H9 (cell line): Measurements from ENCODE around the gene COL23A1. TPM values are rescaled to one million over a fixed set of nuclear protein-coding genes. Genes with fewer than 3 reads are reported as not detected.

Experiments used
- DNase-seq: peaks from one replicate; pipeline ENCODE4 v3.0.0-alpha.2; 2017
- H2AFZ ChIP-seq: one replicate; pipeline ENCODE4 v1.6.1; 2013; ENCODE audit warnings: mild to moderate bottlenecking, low read length, control low read depth, moderate library complexity
- H2AK5ac ChIP-seq: 2 replicates; pipeline ENCODE4 v1.6.1; 2013; ENCODE audit warnings: low read length, control low read depth, mixed read lengths; ENCODE audit not compliant: insufficient read length
- H2BK120ac ChIP-seq: one replicate; pipeline ENCODE4 v1.6.1; 2013; ENCODE audit warnings: low read depth, mild to moderate bottlenecking, low read length, control low read depth, inconsistent platforms; ENCODE audit not compliant: poor library complexity, severe bottlenecking
- H2BK12ac ChIP-seq: 2 replicates; pipeline ENCODE4 v1.6.1; 2013; ENCODE audit warnings: low read length, control low read depth, mixed read lengths, low read depth; ENCODE audit not compliant: insufficient read length
- H2BK15ac ChIP-seq: 2 replicates; pipeline ENCODE4 v1.6.1; 2013; ENCODE audit warnings: low read depth, low read length, control low read depth
- H2BK20ac ChIP-seq: one replicate; pipeline ENCODE4 v1.6.1; 2013; ENCODE audit warnings: low read depth, mild to moderate bottlenecking, low read length, control low read depth, inconsistent platforms; ENCODE audit not compliant: poor library complexity, severe bottlenecking
- H2BK5ac ChIP-seq: 2 replicates; pipeline ENCODE4 v1.6.1; 2013; ENCODE audit warnings: low read length, control low read depth, mixed read lengths; ENCODE audit not compliant: insufficient read length
- H3K14ac ChIP-seq: 2 replicates; pipeline ENCODE4 v1.6.1; 2013; ENCODE audit warnings: low read length, control low read depth; ENCODE audit not compliant: insufficient read depth
- H3K18ac ChIP-seq: 2 replicates; pipeline ENCODE4 v1.6.1; 2013; ENCODE audit warnings: low read depth, mild to moderate bottlenecking, mixed read lengths, low read length, control low read depth; ENCODE audit not compliant: insufficient read length
- H3K23ac ChIP-seq: 2 replicates; pipeline ENCODE4 v1.6.1; 2013; ENCODE audit warnings: low read length, control low read depth, mixed read lengths, low read depth; ENCODE audit not compliant: insufficient read length
- H3K23me2 ChIP-seq: 2 replicates; pipeline ENCODE4 v1.6.1; 2013; ENCODE audit warnings: low read depth, mild to moderate bottlenecking, mixed read lengths, low read length, control low read depth; ENCODE audit not compliant: insufficient read length, poor library complexity, severe bottlenecking
- H3K27ac ChIP-seq: 2 replicates; pipeline ENCODE4 v1.5.1; 2013; ENCODE audit warnings: low read length, control low read depth, mixed read lengths, low read depth; ENCODE audit not compliant: insufficient read length
- H3K27me3 ChIP-seq: 2 replicates; pipeline ENCODE4 v1.6.1; 2013; ENCODE audit warnings: low read length, control low read depth, inconsistent platforms; ENCODE audit not compliant: insufficient read depth
- H3K4ac ChIP-seq: 2 replicates; pipeline ENCODE4 v1.6.1; 2013; ENCODE audit warnings: low read depth, mild to moderate bottlenecking, control low read depth, inconsistent platforms, low read length, moderate library complexity
- H3K4me1 ChIP-seq: 2 replicates; pipeline ENCODE4 v1.6.1; 2013; ENCODE audit warnings: low read length, control low read depth, inconsistent platforms; ENCODE audit not compliant: insufficient read depth
- H3K4me2 ChIP-seq: 2 replicates; pipeline ENCODE4 v1.6.1; 2013; ENCODE audit warnings: low read length, control low read depth, mixed read lengths; ENCODE audit not compliant: insufficient read length, insufficient read depth
- H3K56ac ChIP-seq: 2 replicates; pipeline ENCODE4 v1.6.1; 2013; ENCODE audit warnings: low read depth, mild to moderate bottlenecking, mixed read lengths, low read length, control low read depth; ENCODE audit not compliant: insufficient read length
- H3K79me1 ChIP-seq: 2 replicates; pipeline ENCODE4 v1.6.1; 2013; ENCODE audit warnings: low read depth, mild to moderate bottlenecking, moderate library complexity, low read length, control low read depth, inconsistent platforms; ENCODE audit not compliant: insufficient read depth, poor library complexity, severe bottlenecking
- H3K79me2 ChIP-seq: 2 replicates; pipeline ENCODE4 v1.6.1; 2013; ENCODE audit warnings: low read length, control low read depth, inconsistent platforms; ENCODE audit not compliant: insufficient read depth
- H3K9ac ChIP-seq: 2 replicates; pipeline ENCODE4 v1.6.1; 2013; ENCODE audit warnings: low read length, control low read depth, mixed read lengths; ENCODE audit not compliant: insufficient read length; ENCODE audit errors: extremely low read depth
- H3K9me3 ChIP-seq: one replicate; pipeline ENCODE4 v1.6.1; 2013; ENCODE audit warnings: low read depth, low read length, inconsistent platforms; ENCODE audit not compliant: control insufficient read depth
- H3T11ph ChIP-seq: one replicate; pipeline ENCODE4 v1.6.1; 2013; ENCODE audit warnings: mild to moderate bottlenecking, low read length, control low read depth, inconsistent platforms
- H4K20me1 ChIP-seq: one replicate; pipeline ENCODE4 v1.6.1; 2013; ENCODE audit not compliant: control insufficient read depth, insufficient read length, insufficient read depth
- H4K5ac ChIP-seq: 2 replicates; pipeline ENCODE4 v1.6.1; 2013; ENCODE audit warnings: low read depth, mild to moderate bottlenecking, mixed read lengths, low read length, control low read depth; ENCODE audit not compliant: insufficient read length
- H4K8ac ChIP-seq: replicated peaks from 2 replicates; pipeline ENCODE4 v1.6.1; 2013; ENCODE audit warnings: low read length, control low read depth, mixed read lengths, low read depth; ENCODE audit not compliant: insufficient read length
- H4K91ac ChIP-seq: 2 replicates; pipeline ENCODE4 v1.6.1; 2013; ENCODE audit warnings: low read depth, mild to moderate bottlenecking, moderate library complexity, mixed read lengths, low read length, control low read depth; ENCODE audit not compliant: insufficient read length
- H3K27ac Mint-ChIP-seq, 3 experiments: 2 replicates in 2 of 3; 3 replicates in 1 of 3; pipeline ENCODE4 v1.8.0; 2020 to 2021; ENCODE audit warnings: mixed read lengths in 3 of 3, mild to moderate bottlenecking in 1 of 3, moderate library complexity in 1 of 3
- H3K27me3 Mint-ChIP-seq: 2 replicates; pipeline ENCODE4 v1.8.0; 2021; ENCODE audit warnings: low read depth, mild to moderate bottlenecking, moderate library complexity, mixed read lengths
- H3K36me3 Mint-ChIP-seq, 3 experiments: 2 replicates in 2 of 3; 3 replicates in 1 of 3; pipeline ENCODE4 v1.8.0; 2020 to 2021; ENCODE audit warnings: low read depth in 3 of 3, mixed read lengths in 3 of 3; ENCODE audit not compliant: insufficient read depth in 1 of 3
- H3K4me1 Mint-ChIP-seq, 2 experiments: 2 replicates each; pipeline ENCODE4 v1.8.0; 2020; ENCODE audit warnings: mixed read lengths in 2 of 2
- H3K4me3 Mint-ChIP-seq, 2 experiments: 2 replicates in 1 of 2; 3 replicates in 1 of 2; pipeline ENCODE4 v1.8.0; 2020 to 2021; ENCODE audit warnings: mild to moderate bottlenecking in 2 of 2, mixed read lengths in 2 of 2, moderate library complexity in 1 of 2
- H3K9me3 Mint-ChIP-seq, 2 experiments: 2 replicates in 1 of 2; 3 replicates in 1 of 2; pipeline ENCODE4 v1.8.0; 2020; ENCODE audit warnings: mild to moderate bottlenecking in 2 of 2, mixed read lengths in 2 of 2, moderate library complexity in 1 of 2
- CTCF ChIP-seq: fragments of 200-600 bp; sonication (generic); conservative IDR thresholded peaks from 3 replicates; pipeline ENCODE4 v1.8.0; 2021; ENCODE audit warnings: antibody characterized with exemption, mild to moderate bottlenecking
- WGBS: extraction: QIAGEN DNeasy Blood & Tissue Kit; methylation state at CpG from one replicate; pipeline ENCODE4 v1.1.7; 2013; ENCODE audit warnings: missing lambda C conversion rate, low lambda C conversion rate, mixed read lengths; ENCODE audit not compliant: insufficient read length; ENCODE audit errors: extremely low coverage; 5-methylcytosine and 5-hydroxymethylcytosine counted together
- total RNA-seq: library from RNA; stranded (reverse); gene quantifications from 2 replicates; pipeline ENCODE4 v1.2.1, GENCODE V29; 2021

The COL23A1 gene
- total RNA-seq, 1 experiment from 2014 or later, result 2.6 TPM

- Histone ChIP-seq H3K23me2 (no peaks in the 10 kb centered on the region), H3K27me3 (no peaks in the 10 kb centered on the region), H3K9me3 (no peaks in the 10 kb centered on the region), H3K4me1 (no peaks in the 10 kb centered on the region; the same call in 1 of the 2 replicates), H3K4ac (no peak overlapping the region), H3K14ac (no peak overlapping the region), H4K20me1 (no peaks in the 10 kb centered on the region), H3K9ac (no peak overlapping the region), H2BK20ac (no peak overlapping the region), H2AK5ac (no peak overlapping the region), H4K5ac (no peak overlapping the region), H3K23ac (no peak overlapping the region), H4K91ac (no peak overlapping the region), H3K4me2 (no peak overlapping the region), H2BK120ac (no peak overlapping the region), H3K79me1 (no peaks in the 10 kb centered on the region), H3K79me2 (no peaks in the 10 kb centered on the region), H3K27ac (no peak overlapping the region), H4K8ac (no peak overlapping the region), H3T11ph (no peak overlapping the region), H2BK5ac (no peak overlapping the region), H2BK15ac (no peak overlapping the region), H3K56ac (no peak overlapping the region), H2BK12ac (no peak overlapping the region), H2AFZ (no peak overlapping the region), H3K18ac (no peak overlapping the region)
- Mint-ChIP-seq H3K36me3 (peaks cover 0 to 2% (median 0%) of the 10 kb centered on the region in 3 experiments; a peak in 4 of 7 replicates), H3K27me3 (no peaks in the 10 kb centered on the region), H3K4me1 (peaks cover 5 to 14% of the 10 kb centered on the region in 2 experiments), H3K27ac (no peak overlapping the region), H3K9me3 (peaks cover 2 to 3% of the 10 kb centered on the region in 2 experiments; a peak in 2 of 5 replicates), H3K4me3 (no peak overlapping the region; a peak in 1 of 5 replicates)
- WGBS, result no CpG with 5 or more reads among the region's 13 CpGs
- TF ChIP-seq CTCF, result no peak
- DNase-seq, result no peak
Measured at GRCh38 chr5:178436326-178436940, 153.8 kb downstream of the COL23A1 start.
